ENCODE results near the gene CDHR3. TPM values are rescaled to one million over a fixed set of nuclear protein-coding genes. Genes with fewer than 3 reads are reported as not detected.
A peak's percentile ranks its signal among the peaks of the same experiment; 100 is the strongest.

Gene CDHR3
- total and polyA plus RNA-seq, 2 of the 8 experiments (the other 6 are each of a cell fraction or from before 2014, with no cell fraction given): 6.4 to 6.8 TPM

GRCh38 chr7:105975770-105976417 lies 12.8 kb downstream of the CDHR3 start:
- FAIRE-seq: peak; percentile 36
- TF ChIP-seq SUZ12 (IDR thresholded peaks at IDR 0.05; ENCODE audit: low read length) (no peak), TEAD4 (IDR thresholded peaks at IDR 0.05; ENCODE audit: low read depth, low read length) (no peak), ZNF274 (IDR thresholded peaks at IDR 0.05; ENCODE audit: borderline replicate concordance, extremely low read depth, low read length) (no peak), RFX5 (IDR thresholded peaks at IDR 0.05; ENCODE audit: borderline replicate concordance, low read depth, low read length) (no peak), CTCF (IDR thresholded peaks at IDR 0.05; ENCODE audit: control extremely low read depth in 1 of 3, insufficient read depth in 1 of 3, low read depth in 1 of 3, low read length in 3 of 3) (no peak), HDAC2 (IDR thresholded peaks at IDR 0.05; ENCODE audit: borderline replicate concordance in 1 of 2, low read depth in 2 of 2, low read length in 2 of 2) (no peak), SIRT6 (IDR thresholded peaks at IDR 0.05; ENCODE audit: low read length) (no peak), SIX5 (IDR thresholded peaks at IDR 0.05; ENCODE audit: low read depth, low read length) (no peak)
- TF ChIP-seq, protein P1, sequence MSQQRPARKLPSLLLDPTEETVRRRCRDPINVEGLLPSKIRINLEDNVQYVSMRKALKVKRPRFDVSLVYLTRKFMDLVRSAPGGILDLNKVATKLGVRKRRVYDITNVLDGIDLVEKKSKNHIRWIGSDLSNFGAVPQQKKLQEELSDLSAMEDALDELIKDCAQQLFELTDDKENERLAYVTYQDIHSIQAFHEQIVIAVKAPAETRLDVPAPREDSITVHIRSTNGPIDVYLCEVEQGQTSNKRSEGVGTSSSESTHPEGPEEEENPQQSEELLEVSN (IDR thresholded peaks at IDR 0.05): no peak

More at GRCh38 chr7:105975770-105976417, 12.8 kb downstream of the CDHR3 start:
- H2BK15ac ChIP-seq (ENCODE audit: low read length): peak overlapping the region; percentile 89; the same call in 1 of the 2 replicates
- H4K5ac ChIP-seq (ENCODE audit: insufficient read length, low read depth, low read length): no peak overlapping the region
- no peak overlapping the region for H3K4me2 ChIP-seq (ENCODE audit: insufficient read depth in 1 of 2, low read depth in 2 of 2, low read length in 2 of 2)
- no peak overlapping the region; the same call in 1 of the 2 replicates for H2BK5ac ChIP-seq (ENCODE audit: low read depth, low read length)
- no peaks in the 10 kb centered on the region for H3K79me1 ChIP-seq (ENCODE audit: low read depth, low read length)
- no peak overlapping the region for H4K8ac ChIP-seq (ENCODE audit: extremely low read depth, insufficient read depth, low read length)
- H3K56ac ChIP-seq (replicated peaks; ENCODE audit: insufficient read length, low read depth, low read length): no peak overlapping the region
- H3K23me2 ChIP-seq (ENCODE audit: low read depth, low read length): no peaks in the 10 kb centered on the region; the same call in 1 of the 2 replicates
- H2BK12ac ChIP-seq (ENCODE audit: low read depth, low read length): 0 out of 2 replicates have a peak overlapping the region, but pooled peaks have one; percentile 31
- no peaks in the 10 kb centered on the region for H3K27me3 ChIP-seq (replicated peaks in 1 of 4; ENCODE audit: control insufficient read depth in 3 of 4, extremely low read depth in 1 of 4, insufficient read depth in 3 of 4, low read length in 3 of 4)
- H2BK120ac ChIP-seq (replicated peaks; ENCODE audit: low read depth, low read length): no peak overlapping the region
- H3K9ac ChIP-seq (replicated peaks in 1 of 4; ENCODE audit: extremely low read depth in 1 of 4, low read depth in 3 of 4, low read length in 3 of 4): no peak overlapping the region
- no peak for DNase-seq (ENCODE audit: low read depth in 1 of 2, low spot score in 2 of 2)
- CTCF ChIA-PET (ENCODE audit: partially characterized antibody): interaction anchor here (0.8 to 2.5 kb wide), 10 partner anchors 9 to 324 kb away, joined by 3 to 9 read pairs (median 4); no protein-coding TSS in a partner anchor
- no peak overlapping the region for H4K91ac ChIP-seq (replicated peaks; ENCODE audit: insufficient read length, low read length)
- no peak overlapping the region for H3K4me3 ChIP-seq (ENCODE audit: extremely low read depth in 1 of 4, insufficient read depth in 2 of 4, low read depth in 3 of 4, low read length in 4 of 4)
- 88% methylated on average over 8 of the region's 8 CpGs; no CpG with 5 or more reads in 1 of the 2 experiments for WGBS, 2 experiments (ENCODE audit: extremely low coverage in 1 of 2, insufficient coverage in 1 of 2, insufficient read length in 1 of 2, insufficient replicate concordance in 2 of 2, low coverage in 1 of 2, low lambda C conversion rate in 2 of 2, missing lambda C conversion rate in 1 of 2)
- H3K4ac ChIP-seq (replicated peaks; ENCODE audit: insufficient read length, low read depth, low read length): no peak overlapping the region
- no peak overlapping the region for H3K23ac ChIP-seq (ENCODE audit: insufficient read length)
- H3K4me1 ChIP-seq (replicated peaks in 1 of 4; ENCODE audit: control insufficient read depth in 3 of 4, insufficient read depth in 4 of 4, low read length in 3 of 4): peaks cover 3 to 10% (median 4%) of the 10 kb centered on the region in 4 experiments; a peak in 6 of 7 replicates
- H3K9me3 ChIP-seq (ENCODE audit: insufficient read depth in 2 of 2, low read depth in 1 of 2, low read length in 1 of 2): no peaks in the 10 kb centered on the region
- peak overlapping the region; percentile 88 for H2BK20ac ChIP-seq (ENCODE audit: low read length)
- H3K36me3 ChIP-seq (ENCODE audit: control insufficient read depth in 2 of 4, insufficient read depth in 4 of 4, low read length in 3 of 4): no peaks in the 10 kb centered on the region
- H4K20me1 ChIP-seq (replicated peaks in 1 of 2; ENCODE audit: control insufficient read depth in 1 of 2, insufficient read depth in 2 of 2, low read length in 2 of 2): no peaks in the 10 kb centered on the region
- no peak overlapping the region for H2AFZ ChIP-seq (ENCODE audit: low read length)
- no peaks in the 10 kb centered on the region for H3K79me2 ChIP-seq (ENCODE audit: control insufficient read depth in 1 of 2, insufficient read depth in 2 of 2, low read length in 2 of 2)
- no peak overlapping the region for H3K27ac ChIP-seq (ENCODE audit: low read depth, low read length)
- POLR2A ChIA-PET (ENCODE audit: partially characterized antibody): interaction anchor here (1.1 kb wide), 1 partner anchor 10 kb away, joined by 3 read pairs; no protein-coding TSS in a partner anchor
- no peak overlapping the region for H2AK5ac ChIP-seq (ENCODE audit: low read depth, low read length)
- H3K18ac ChIP-seq (ENCODE audit: extremely low read depth, low read length): no peak overlapping the region
- H3K14ac ChIP-seq (ENCODE audit: insufficient read length): no peak overlapping the region
